ENCODE data around the gene INPP1.
A peak's percentile ranks its signal among the peaks of the same experiment; 100 is the strongest.

Gene INPP1

DNA sequence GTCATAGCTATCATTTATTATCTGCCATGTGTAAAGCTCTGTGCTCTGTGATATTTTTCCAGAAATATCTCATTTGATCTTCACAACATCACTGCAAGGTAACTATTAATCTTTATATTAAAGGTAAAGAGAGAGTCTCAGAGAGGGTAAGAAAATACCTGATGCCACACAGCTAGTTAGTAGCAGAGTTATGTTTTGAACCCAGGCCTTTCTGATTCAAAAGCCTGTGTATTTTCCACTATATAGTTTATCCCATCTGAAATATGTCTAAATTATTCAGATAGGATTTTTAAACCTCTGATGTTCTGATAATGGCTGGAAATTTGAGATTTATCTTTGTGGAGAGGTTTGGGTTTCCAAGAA is 10.1 kb downstream of the INPP1 start:
- Histone ChIP-seq H3K4me3 (replicated peaks; ENCODE audit: insufficient read depth, low read length) (no peak overlapping the region), H3K27me3 (ENCODE audit: insufficient read depth, poor library complexity, severe bottlenecking) (no peaks in the 10 kb centered on the region), H3K27ac (replicated peaks) (no peak overlapping the region)
- DNase-seq (ENCODE audit: low read depth in 1 of 2, low spot score in 1 of 2) = no peak
- TF ChIP-seq POLR2AphosphoS5 (IDR thresholded peaks at IDR 0.05; ENCODE audit: low read depth) (no peak), SPI1 (IDR thresholded peaks at IDR 0.05; ENCODE audit: borderline replicate concordance, low read depth) (no peak), GABPA (IDR thresholded peaks at IDR 0.05; ENCODE audit: low read depth) (no peak)
- TF ChIP-seq, protein P1, sequence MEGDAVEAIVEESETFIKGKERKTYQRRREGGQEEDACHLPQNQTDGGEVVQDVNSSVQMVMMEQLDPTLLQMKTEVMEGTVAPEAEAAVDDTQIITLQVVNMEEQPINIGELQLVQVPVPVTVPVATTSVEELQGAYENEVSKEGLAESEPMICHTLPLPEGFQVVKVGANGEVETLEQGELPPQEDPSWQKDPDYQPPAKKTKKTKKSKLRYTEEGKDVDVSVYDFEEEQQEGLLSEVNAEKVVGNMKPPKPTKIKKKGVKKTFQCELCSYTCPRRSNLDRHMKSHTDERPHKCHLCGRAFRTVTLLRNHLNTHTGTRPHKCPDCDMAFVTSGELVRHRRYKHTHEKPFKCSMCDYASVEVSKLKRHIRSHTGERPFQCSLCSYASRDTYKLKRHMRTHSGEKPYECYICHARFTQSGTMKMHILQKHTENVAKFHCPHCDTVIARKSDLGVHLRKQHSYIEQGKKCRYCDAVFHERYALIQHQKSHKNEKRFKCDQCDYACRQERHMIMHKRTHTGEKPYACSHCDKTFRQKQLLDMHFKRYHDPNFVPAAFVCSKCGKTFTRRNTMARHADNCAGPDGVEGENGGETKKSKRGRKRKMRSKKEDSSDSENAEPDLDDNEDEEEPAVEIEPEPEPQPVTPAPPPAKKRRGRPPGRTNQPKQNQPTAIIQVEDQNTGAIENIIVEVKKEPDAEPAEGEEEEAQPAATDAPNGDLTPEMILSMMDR (IDR thresholded peaks at IDR 0.05; ENCODE audit: insufficient read depth, low read length) = no peak
- TF ChIP-seq, protein P2, sequence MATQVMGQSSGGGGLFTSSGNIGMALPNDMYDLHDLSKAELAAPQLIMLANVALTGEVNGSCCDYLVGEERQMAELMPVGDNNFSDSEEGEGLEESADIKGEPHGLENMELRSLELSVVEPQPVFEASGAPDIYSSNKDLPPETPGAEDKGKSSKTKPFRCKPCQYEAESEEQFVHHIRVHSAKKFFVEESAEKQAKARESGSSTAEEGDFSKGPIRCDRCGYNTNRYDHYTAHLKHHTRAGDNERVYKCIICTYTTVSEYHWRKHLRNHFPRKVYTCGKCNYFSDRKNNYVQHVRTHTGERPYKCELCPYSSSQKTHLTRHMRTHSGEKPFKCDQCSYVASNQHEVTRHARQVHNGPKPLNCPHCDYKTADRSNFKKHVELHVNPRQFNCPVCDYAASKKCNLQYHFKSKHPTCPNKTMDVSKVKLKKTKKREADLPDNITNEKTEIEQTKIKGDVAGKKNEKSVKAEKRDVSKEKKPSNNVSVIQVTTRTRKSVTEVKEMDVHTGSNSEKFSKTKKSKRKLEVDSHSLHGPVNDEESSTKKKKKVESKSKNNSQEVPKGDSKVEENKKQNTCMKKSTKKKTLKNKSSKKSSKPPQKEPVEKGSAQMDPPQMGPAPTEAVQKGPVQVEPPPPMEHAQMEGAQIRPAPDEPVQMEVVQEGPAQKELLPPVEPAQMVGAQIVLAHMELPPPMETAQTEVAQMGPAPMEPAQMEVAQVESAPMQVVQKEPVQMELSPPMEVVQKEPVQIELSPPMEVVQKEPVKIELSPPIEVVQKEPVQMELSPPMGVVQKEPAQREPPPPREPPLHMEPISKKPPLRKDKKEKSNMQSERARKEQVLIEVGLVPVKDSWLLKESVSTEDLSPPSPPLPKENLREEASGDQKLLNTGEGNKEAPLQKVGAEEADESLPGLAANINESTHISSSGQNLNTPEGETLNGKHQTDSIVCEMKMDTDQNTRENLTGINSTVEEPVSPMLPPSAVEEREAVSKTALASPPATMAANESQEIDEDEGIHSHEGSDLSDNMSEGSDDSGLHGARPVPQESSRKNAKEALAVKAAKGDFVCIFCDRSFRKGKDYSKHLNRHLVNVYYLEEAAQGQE (IDR thresholded peaks at IDR 0.05; ENCODE audit: insufficient replicate concordance, low read depth) = no peak

DNA sequence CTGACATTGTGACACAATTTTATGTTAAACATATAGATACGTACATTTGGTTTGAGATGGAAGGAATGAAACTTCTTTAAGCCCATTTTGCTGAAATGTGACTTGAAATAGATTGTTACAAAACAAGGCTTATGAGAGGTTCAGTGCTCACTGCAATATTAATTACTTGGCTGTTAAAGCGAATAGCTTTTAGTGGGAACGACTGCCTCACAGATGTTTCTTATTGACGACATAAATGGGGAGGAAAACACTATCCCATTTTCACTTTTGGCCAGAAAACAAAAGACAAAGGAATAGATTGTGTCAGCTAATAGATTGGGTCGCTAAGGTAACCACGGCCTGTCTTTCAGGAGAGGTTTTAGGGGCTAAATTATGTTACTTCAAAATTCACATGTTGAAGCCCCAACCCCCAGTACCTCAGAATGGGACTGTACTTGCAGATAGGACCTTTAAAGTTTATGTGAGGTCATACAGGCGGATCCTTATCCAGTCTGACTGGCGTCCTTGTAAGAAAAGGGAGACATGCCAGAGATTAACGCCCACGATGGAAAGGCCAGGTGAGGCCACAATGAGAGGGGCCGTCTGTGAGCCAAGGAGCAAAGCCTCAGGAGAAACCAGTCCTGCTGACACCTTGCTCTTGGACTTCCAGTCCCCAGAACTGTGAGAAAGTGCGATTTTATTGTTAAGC is 10.8 kb downstream of the INPP1 start:
- DNase-seq (ENCODE audit: low read depth in 1 of 2, low spot score in 1 of 2) = no peak
- no peaks in the 10 kb centered on the region for H3K27me3 ChIP-seq (ENCODE audit: insufficient read depth, poor library complexity, severe bottlenecking)
- TF ChIP-seq, protein P2 (IDR thresholded peaks at IDR 0.05; ENCODE audit: insufficient replicate concordance, low read depth) = no peak
- no peak for TF ChIP-seq GABPA (IDR thresholded peaks at IDR 0.05; ENCODE audit: low read depth)
- TF ChIP-seq SPI1 (IDR thresholded peaks at IDR 0.05; ENCODE audit: borderline replicate concordance, low read depth) = no peak
- TF ChIP-seq, protein P1 (IDR thresholded peaks at IDR 0.05; ENCODE audit: insufficient read depth, low read length) = no peak
- no peak for TF ChIP-seq POLR2AphosphoS5 (IDR thresholded peaks at IDR 0.05; ENCODE audit: low read depth)
- H3K27ac ChIP-seq (replicated peaks) = no peak overlapping the region
- H3K4me3 ChIP-seq (replicated peaks; ENCODE audit: insufficient read depth, low read length) = no peak overlapping the region

DNA sequence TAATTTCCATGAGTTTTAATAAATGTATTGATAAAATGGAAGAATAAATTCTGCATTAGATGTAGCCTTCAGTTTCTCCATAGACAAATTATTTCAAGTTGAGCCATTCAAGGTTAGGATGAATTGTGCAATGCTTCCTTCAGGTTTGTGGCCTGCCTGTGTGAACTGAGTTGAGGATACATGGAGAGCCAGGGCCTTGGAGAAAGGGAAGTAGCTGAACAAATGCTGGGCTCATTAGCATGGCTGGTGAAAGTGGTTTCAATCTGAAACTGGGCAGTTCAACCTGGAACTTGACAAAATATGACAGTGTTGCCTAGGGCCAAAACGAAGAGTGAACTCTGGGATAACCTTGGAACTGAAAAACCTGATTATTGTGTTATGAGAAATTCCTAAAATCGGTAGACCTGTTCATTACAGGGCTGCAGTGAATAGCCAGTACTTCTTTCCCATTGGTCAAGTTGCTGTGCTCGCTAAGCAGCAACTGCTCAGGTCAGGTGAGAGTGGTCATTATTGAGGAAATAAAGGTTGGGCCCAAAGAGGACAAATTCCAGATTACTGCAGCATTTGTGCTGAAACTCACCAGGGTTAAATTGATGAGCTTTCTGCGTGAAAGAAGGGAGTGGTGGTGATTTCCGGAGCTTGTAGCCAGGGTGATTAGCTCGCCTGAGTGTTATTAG is 12.7 kb downstream of the INPP1 start:
- TF ChIP-seq POLR2AphosphoS5 (IDR thresholded peaks at IDR 0.05; ENCODE audit: low read depth) (no peak), GABPA (IDR thresholded peaks at IDR 0.05; ENCODE audit: low read depth) (no peak), SPI1 (IDR thresholded peaks at IDR 0.05; ENCODE audit: borderline replicate concordance, low read depth) (no peak)
- TF ChIP-seq, protein P1 (IDR thresholded peaks at IDR 0.05; ENCODE audit: insufficient read depth, low read length) = no peak
- TF ChIP-seq, protein P2 (IDR thresholded peaks at IDR 0.05; ENCODE audit: insufficient replicate concordance, low read depth) = no peak
- H3K4me3 ChIP-seq (replicated peaks; ENCODE audit: insufficient read depth, low read length) = no peak overlapping the region
- peak; percentile 71 to 72 for DNase-seq (ENCODE audit: low read depth in 1 of 2, low spot score in 1 of 2)
- no peak overlapping the region for H3K27ac ChIP-seq (replicated peaks)
- no peaks in the 10 kb centered on the region for H3K27me3 ChIP-seq (ENCODE audit: insufficient read depth, poor library complexity, severe bottlenecking)
